Measurements from ENCODE around the gene ARSB.
"Not testable (repeated sequence)": the region's sequence is repeated elsewhere in the genome, so short reads cannot be mapped to it uniquely, and the experiment has no call there.

DNA sequence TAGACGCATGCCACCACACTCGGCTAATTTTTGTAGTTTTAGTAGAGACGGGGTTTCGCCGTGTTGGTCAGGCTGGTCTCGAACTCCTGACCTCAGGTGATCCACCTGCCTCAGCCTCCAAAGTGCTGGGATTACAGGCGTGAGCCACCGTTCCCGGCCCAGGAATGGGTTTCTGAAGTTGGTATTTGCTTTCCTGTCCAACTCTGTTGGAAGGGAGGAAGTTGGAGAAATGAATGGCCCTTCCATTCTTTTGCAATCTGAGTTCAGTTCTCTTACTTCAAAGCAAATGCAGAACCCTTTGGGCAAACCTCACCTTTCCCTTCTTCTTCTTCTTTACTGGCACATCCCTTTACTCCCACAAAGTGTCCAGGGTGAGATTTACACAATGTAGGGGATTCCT lies 1.9 kb downstream of the ARSB start:
- TF ChIP-seq SMARCC2 (IDR thresholded peaks at IDR 0.05; ENCODE audit: low read depth); RBM22 (IDR thresholded peaks at IDR 0.05; ENCODE audit: low read depth, low read length, poor library complexity, severe bottlenecking); POLR2AphosphoS5 (IDR thresholded peaks at IDR 0.05; ENCODE audit: control insufficient read depth, insufficient read depth, low read depth, low read length); ARID2 (IDR thresholded peaks at IDR 0.05); SMAD3 (CRISPR knock-in tag; conservative IDR thresholded peaks at IDR 0.05); POLR2A (conservative IDR thresholded peaks at IDR 0.05); FOXP1 (CRISPR knock-in tag; IDR thresholded peaks at IDR 0.05); CTCF (IDR thresholded peaks at IDR 0.05 in 2 of 3, conservative IDR thresholded peaks at IDR 0.05 in 1 of 3; ENCODE audit: insufficient read depth in 2 of 3, low read depth in 1 of 3, low read length in 3 of 3); CHD1 (IDR thresholded peaks at IDR 0.05; ENCODE audit: low read length): not testable (repeated sequence)

Measured in K562 (cell line).